ENCODE measurements around the gene FGF14. TPM values are rescaled to one million over a fixed set of nuclear protein-coding genes. Genes with fewer than 3 reads are reported as not detected.

Gene FGF14
- total and polyA plus RNA-seq, 7 experiments from 2014 or later, result not detected

DNA sequence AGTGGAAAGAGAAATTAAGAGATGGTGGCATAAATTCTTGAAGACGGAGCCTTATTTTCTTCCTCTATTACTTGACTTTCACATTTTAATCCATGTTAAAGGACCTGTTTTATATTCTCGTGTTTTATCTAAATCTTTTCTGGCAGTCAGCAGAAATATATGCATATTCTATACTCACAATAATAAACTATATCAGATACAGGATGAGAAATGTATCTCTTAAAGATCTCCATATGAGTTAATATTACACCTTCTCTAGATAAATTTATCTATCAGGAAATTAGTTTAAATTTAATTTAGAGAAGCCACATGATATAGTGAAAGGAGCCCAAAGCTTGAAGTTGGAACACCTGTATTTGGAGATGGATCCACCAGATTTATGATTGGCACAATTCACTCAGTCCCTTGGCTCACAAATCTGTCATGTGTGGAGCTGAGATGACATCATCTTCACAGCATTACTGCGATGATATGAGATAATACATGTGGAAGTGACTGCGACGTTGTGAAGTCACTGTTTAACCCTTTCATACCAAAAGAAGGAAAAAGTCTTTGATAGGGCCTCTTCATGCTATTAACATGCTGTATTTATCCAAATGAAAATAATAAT lies 216.4 kb downstream of the FGF14 start:
- H3K4me3 Mint-ChIP-seq, result no peak overlapping the region
- DNase-seq, result no peak
- CTCF ChIA-PET, result no interaction called here

DNA sequence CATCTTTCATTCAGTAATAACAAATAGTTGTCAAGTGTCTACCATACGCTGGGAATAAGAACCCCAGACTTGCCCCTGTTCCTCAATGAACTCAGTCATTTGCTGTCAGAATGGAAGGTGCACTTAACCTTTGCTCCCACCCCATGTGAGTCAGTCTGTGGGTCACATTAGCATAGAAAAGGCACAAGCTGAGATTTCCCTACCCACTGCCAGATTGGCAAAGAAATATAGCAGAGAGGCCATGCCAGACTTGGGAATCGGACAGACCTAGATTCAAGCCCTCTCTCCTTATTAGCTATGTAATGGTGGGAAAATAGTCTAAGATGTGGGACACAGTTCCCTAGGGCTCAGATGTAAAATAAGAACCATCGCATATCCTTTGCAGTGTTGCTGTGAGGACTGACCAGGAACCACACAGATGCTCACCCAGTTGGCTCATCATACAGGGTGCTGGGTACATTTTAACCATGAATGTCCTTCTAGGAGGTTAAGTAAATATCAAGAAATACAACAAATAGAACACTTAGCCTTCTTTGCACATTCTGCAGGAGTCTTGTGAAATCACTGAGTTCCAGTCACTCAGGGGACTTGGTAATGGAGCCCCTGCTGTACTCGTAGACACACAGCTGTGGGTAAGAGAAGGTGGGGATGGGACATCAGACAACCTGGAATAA lies 218.2 kb downstream of the FGF14 start:
- Mint-ChIP-seq H3K36me3 (no peaks in the 10 kb centered on the region), H3K27ac (no peak overlapping the region), H3K9me3 (no peaks in the 10 kb centered on the region), H3K4me3 (no peak overlapping the region), H3K27me3 (peaks cover 0 to 10% (median 7%) of the 10 kb centered on the region in 5 donors), H3K4me1 (no peaks in the 10 kb centered on the region)
- ChIA-PET POLR2A (no interaction called here), CTCF (no interaction called here)
- Histone ChIP-seq H3K4me1 (ENCODE audit: control insufficient read depth in 2 of 2, insufficient read depth in 2 of 2, low read length in 2 of 2) (no peaks in the 10 kb centered on the region), H3K36me3 (ENCODE audit: control insufficient read depth in 2 of 3, insufficient read depth in 3 of 3, low read length in 3 of 3) (no peaks in the 10 kb centered on the region), H3K4me3 (ENCODE audit: low read length) (no peak overlapping the region), H3K9me3 (ENCODE audit: control insufficient read depth in 2 of 3, low read length in 3 of 3) (no peaks in the 10 kb centered on the region), H3K27me3 (ENCODE audit: control insufficient read depth in 2 of 2, insufficient read depth in 2 of 2, low read length in 2 of 2) (no peaks in the 10 kb centered on the region), H3K27ac (ENCODE audit: low read depth, low read length) (no peak overlapping the region)
- intact Hi-C loops (cut with micrococcal nuclease), result no loop called here
- ATAC-seq (no peak), DNase-seq (no peak)

More for the DNA sequence above, 216.4 kb downstream of the FGF14 start:
- H3K27ac Mint-ChIP-seq, result no peak overlapping the region
- Histone ChIP-seq H3K36me3 (ENCODE audit: control insufficient read depth in 2 of 3, insufficient read depth in 3 of 3, low read length in 3 of 3) (no peaks in the 10 kb centered on the region), H3K4me1 (ENCODE audit: control insufficient read depth in 2 of 2, insufficient read depth in 2 of 2, low read length in 2 of 2) (no peaks in the 10 kb centered on the region), H3K27me3 (ENCODE audit: control insufficient read depth in 2 of 2, insufficient read depth in 2 of 2, low read length in 2 of 2) (no peaks in the 10 kb centered on the region), H3K9me3 (ENCODE audit: control insufficient read depth in 2 of 3, low read length in 3 of 3) (no peaks in the 10 kb centered on the region), H3K27ac (ENCODE audit: low read depth, low read length) (no peak overlapping the region), H3K4me3 (ENCODE audit: low read length) (no peak overlapping the region)
- POLR2A ChIA-PET, result no interaction called here
- no peaks in the 10 kb centered on the region for H3K36me3 Mint-ChIP-seq
- intact Hi-C loops (cut with micrococcal nuclease), result no loop called here
- no peaks in the 10 kb centered on the region for H3K4me1 Mint-ChIP-seq
- ATAC-seq, result no peak
- H3K27me3 Mint-ChIP-seq, result peaks cover 0 to 15% (median 7%) of the 10 kb centered on the region in 5 donors
- peaks cover 0 to 3% (median 0%) of the 10 kb centered on the region in 11 donors for H3K9me3 Mint-ChIP-seq

DNA sequence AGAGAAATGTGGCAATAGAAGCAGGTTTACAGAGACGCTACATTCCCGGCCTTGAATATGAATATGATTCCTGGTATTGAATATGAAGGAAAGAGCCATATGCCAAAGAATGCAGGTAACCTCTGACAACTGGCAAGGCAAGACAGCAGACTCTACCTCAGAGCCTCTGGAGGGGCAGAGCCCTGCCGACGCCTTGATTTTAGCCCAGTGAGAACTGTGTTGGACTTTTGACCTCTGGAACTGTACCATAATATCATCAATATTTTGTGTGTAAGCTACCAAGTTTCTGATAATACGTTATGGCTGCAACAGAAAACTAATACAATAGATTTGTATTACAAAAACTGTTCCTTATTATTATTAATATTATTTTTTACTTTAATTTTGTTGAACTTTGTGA lies 219.7 kb downstream of the FGF14 start:
- H3K27ac ChIP-seq (ENCODE audit: low read depth, low read length), result no peak overlapping the region
- no peaks in the 10 kb centered on the region for H3K9me3 ChIP-seq (ENCODE audit: control insufficient read depth in 2 of 3, low read length in 3 of 3)
- no peak overlapping the region for H3K4me3 ChIP-seq (ENCODE audit: low read length)
- Mint-ChIP-seq H3K9me3 (no peaks in the 10 kb centered on the region), H3K27ac (peak overlapping the region in 1 of 9 donors; percentile 13), H3K4me3 (no peak overlapping the region), H3K36me3 (no peaks in the 10 kb centered on the region), H3K4me1 (no peaks in the 10 kb centered on the region), H3K27me3 (peaks cover 0 to 13% (median 10%) of the 10 kb centered on the region in 5 donors)
- no peaks in the 10 kb centered on the region for H3K4me1 ChIP-seq (ENCODE audit: control insufficient read depth in 2 of 2, insufficient read depth in 2 of 2, low read length in 2 of 2)
- no peaks in the 10 kb centered on the region for H3K36me3 ChIP-seq (ENCODE audit: control insufficient read depth in 2 of 3, insufficient read depth in 3 of 3, low read length in 3 of 3)
- no peak for DNase-seq
- intact Hi-C loops (cut with micrococcal nuclease), result no loop called here
- POLR2A ChIA-PET, result no interaction called here
- H3K27me3 ChIP-seq (ENCODE audit: control insufficient read depth in 2 of 2, insufficient read depth in 2 of 2, low read length in 2 of 2), result no peaks in the 10 kb centered on the region
- ATAC-seq, result no peak
- CTCF ChIA-PET, result no interaction called here

DNA sequence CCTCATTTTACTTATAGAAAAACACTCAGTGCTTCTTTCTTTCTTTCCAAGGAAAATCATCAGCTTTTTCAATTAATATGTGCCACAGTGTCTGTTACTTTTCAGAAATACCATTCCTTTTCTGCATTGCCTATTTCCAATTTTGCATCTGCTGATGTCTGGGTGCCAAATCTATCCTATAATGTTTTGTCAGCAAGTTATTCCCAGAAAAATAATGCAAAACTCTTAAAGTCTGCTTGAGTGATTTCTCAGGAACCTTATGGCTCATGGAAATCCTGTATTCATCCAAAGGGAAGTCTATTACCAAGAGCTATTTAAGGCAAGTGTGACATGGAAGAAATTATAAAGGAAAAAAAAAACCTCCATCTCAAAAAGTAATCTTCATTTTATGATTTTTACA lies 224.4 kb downstream of the FGF14 start:
- no peak for ATAC-seq
- Mint-ChIP-seq H3K36me3 (no peaks in the 10 kb centered on the region), H3K27ac (no peak overlapping the region), H3K9me3 (peaks cover 0 to 5% (median 0%) of the 10 kb centered on the region in 11 donors), H3K4me3 (no peak overlapping the region), H3K4me1 (no peaks in the 10 kb centered on the region), H3K27me3 (peaks cover 0 to 6% (median 3%) of the 10 kb centered on the region in 5 donors)
- H3K4me1 ChIP-seq (ENCODE audit: control insufficient read depth in 2 of 2, insufficient read depth in 2 of 2, low read length in 2 of 2), result no peaks in the 10 kb centered on the region
- no peak overlapping the region for H3K27ac ChIP-seq (ENCODE audit: low read depth, low read length)
- H3K36me3 ChIP-seq (ENCODE audit: control insufficient read depth in 2 of 3, insufficient read depth in 3 of 3, low read length in 3 of 3), result no peaks in the 10 kb centered on the region
- no peaks in the 10 kb centered on the region for H3K9me3 ChIP-seq (ENCODE audit: control insufficient read depth in 2 of 3, low read length in 3 of 3)
- ChIA-PET POLR2A (no interaction called here), CTCF (no interaction called here)
- no peak for DNase-seq
- H3K27me3 ChIP-seq (ENCODE audit: control insufficient read depth in 2 of 2, insufficient read depth in 2 of 2, low read length in 2 of 2), result no peaks in the 10 kb centered on the region
- no peak overlapping the region for H3K4me3 ChIP-seq (ENCODE audit: low read length)
- intact Hi-C loops (cut with micrococcal nuclease), result no loop called here

DNA sequence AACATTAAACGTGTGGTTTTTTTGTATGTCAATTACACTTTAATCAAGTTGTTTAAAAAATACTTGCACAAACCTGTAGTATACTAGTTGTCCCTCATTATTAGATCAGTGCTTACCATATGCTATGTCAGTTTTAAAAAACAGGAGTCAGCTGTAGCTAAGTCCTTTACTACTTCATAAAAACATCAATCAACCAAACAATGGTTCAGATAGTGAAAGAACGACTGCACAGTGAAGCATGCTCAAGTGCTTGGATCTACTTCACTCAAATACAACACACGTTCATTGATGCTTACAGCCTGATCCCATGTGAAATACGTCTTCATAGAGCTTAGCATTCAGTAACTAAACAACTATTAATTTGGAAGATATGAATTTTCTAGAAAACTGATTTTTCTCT lies 225.0 kb downstream of the FGF14 start:
- H3K4me3 Mint-ChIP-seq, result no peak overlapping the region
- Histone ChIP-seq H3K27me3 (ENCODE audit: control insufficient read depth in 2 of 2, insufficient read depth in 2 of 2, low read length in 2 of 2) (no peaks in the 10 kb centered on the region), H3K4me3 (ENCODE audit: low read length) (no peak overlapping the region), H3K4me1 (ENCODE audit: control insufficient read depth in 2 of 2, insufficient read depth in 2 of 2, low read length in 2 of 2) (no peaks in the 10 kb centered on the region), H3K27ac (ENCODE audit: low read depth, low read length) (no peak overlapping the region), H3K9me3 (ENCODE audit: control insufficient read depth in 2 of 3, low read length in 3 of 3) (no peaks in the 10 kb centered on the region), H3K36me3 (ENCODE audit: control insufficient read depth in 2 of 3, insufficient read depth in 3 of 3, low read length in 3 of 3) (no peaks in the 10 kb centered on the region)
- peaks cover 0 to 5% (median 0%) of the 10 kb centered on the region in 11 donors for H3K9me3 Mint-ChIP-seq
- no peak overlapping the region for H3K27ac Mint-ChIP-seq
- ATAC-seq, result no peak
- H3K4me1 Mint-ChIP-seq, result no peaks in the 10 kb centered on the region
- CTCF ChIA-PET, result no interaction called here
- DNase-seq, result no peak
- POLR2A ChIA-PET, result no interaction called here
- intact Hi-C loops (cut with micrococcal nuclease), result no loop called here
- H3K36me3 Mint-ChIP-seq, result no peaks in the 10 kb centered on the region
- H3K27me3 Mint-ChIP-seq, result peaks cover 0 to 7% (median 3%) of the 10 kb centered on the region in 5 donors

DNA sequence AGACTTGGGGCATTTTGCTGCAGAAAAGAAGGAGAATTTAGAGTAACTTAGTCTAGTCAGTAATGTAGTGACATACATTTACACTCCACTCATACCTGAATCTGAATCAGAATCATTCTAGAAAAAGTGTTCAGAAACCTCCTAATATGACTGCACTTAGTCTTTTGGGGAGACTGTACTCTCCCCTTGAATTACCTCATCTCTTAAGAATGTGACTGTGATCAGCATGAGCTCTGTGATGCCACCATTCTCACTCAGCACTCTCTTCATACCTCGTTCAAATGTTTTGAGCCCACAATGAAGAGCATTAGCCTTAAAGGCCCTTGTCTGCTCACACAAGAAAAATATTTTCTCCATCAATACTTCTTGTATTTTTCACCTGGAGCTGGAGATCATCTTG lies 229.4 kb downstream of the FGF14 start:
- Histone ChIP-seq H3K4me1 (ENCODE audit: control insufficient read depth in 2 of 2, insufficient read depth in 2 of 2, low read length in 2 of 2) (no peaks in the 10 kb centered on the region), H3K9me3 (ENCODE audit: control insufficient read depth in 2 of 3, low read length in 3 of 3) (no peaks in the 10 kb centered on the region), H3K36me3 (ENCODE audit: control insufficient read depth in 2 of 3, insufficient read depth in 3 of 3, low read length in 3 of 3) (no peaks in the 10 kb centered on the region), H3K4me3 (ENCODE audit: low read length) (no peak overlapping the region), H3K27ac (ENCODE audit: low read depth, low read length) (no peak overlapping the region), H3K27me3 (ENCODE audit: control insufficient read depth in 2 of 2, insufficient read depth in 2 of 2, low read length in 2 of 2) (no peaks in the 10 kb centered on the region)
- Mint-ChIP-seq H3K4me1 (no peaks in the 10 kb centered on the region), H3K27me3 (peaks cover 0 to 10% (median 0%) of the 10 kb centered on the region in 5 donors), H3K27ac (no peak overlapping the region), H3K36me3 (no peaks in the 10 kb centered on the region), H3K4me3 (no peak overlapping the region), H3K9me3 (peaks cover 0 to 5% (median 0%) of the 10 kb centered on the region in 11 donors)
- CTCF ChIA-PET, result no interaction called here
- POLR2A ChIA-PET, result no interaction called here
- DNase-seq (no peak), ATAC-seq (no peak)
- intact Hi-C loops (cut with micrococcal nuclease), result no loop called here

DNA sequence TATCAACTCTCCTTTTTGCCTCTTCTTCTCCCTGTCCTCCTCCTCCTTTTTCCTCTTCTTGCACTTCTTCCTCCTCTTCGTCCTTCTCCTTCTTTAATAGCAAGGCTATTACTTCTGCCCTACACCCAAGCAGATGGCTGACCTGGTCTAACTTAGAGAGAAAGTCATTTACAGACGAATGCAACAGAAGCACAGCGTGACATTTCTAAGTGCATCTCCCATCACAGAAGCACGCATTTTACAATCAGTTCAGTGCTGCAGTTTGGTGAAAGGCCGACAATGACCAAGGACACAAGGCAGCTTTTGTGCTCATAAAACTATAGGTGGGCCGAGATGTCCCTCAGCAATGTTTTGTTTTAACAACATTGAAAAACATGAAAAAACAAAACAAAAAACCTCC lies 231.5 kb downstream of the FGF14 start:
- H3K4me3 ChIP-seq (ENCODE audit: low read length), result no peak overlapping the region
- peaks cover 0 to 6% (median 1%) of the 10 kb centered on the region in 11 donors for H3K9me3 Mint-ChIP-seq
- no peaks in the 10 kb centered on the region for H3K36me3 Mint-ChIP-seq
- ATAC-seq (no peak), DNase-seq (no peak)
- H3K27ac Mint-ChIP-seq, result no peak overlapping the region
- ChIA-PET POLR2A (no interaction called here), CTCF (no interaction called here)
- H3K27me3 Mint-ChIP-seq, result peaks cover 0 to 10% (median 0%) of the 10 kb centered on the region in 5 donors
- no peak overlapping the region for H3K4me3 Mint-ChIP-seq
- H3K36me3 ChIP-seq (ENCODE audit: control insufficient read depth in 2 of 3, insufficient read depth in 3 of 3, low read length in 3 of 3), result no peaks in the 10 kb centered on the region
- H3K27ac ChIP-seq (ENCODE audit: low read depth, low read length), result no peak overlapping the region
- no peaks in the 10 kb centered on the region for H3K4me1 ChIP-seq (ENCODE audit: control insufficient read depth in 2 of 2, insufficient read depth in 2 of 2, low read length in 2 of 2)
- no peaks in the 10 kb centered on the region for H3K9me3 ChIP-seq (ENCODE audit: control insufficient read depth in 2 of 3, low read length in 3 of 3)
- no peaks in the 10 kb centered on the region for H3K4me1 Mint-ChIP-seq
- intact Hi-C loops (cut with micrococcal nuclease), result no loop called here
- H3K27me3 ChIP-seq (ENCODE audit: control insufficient read depth in 2 of 2, insufficient read depth in 2 of 2, low read length in 2 of 2), result no peaks in the 10 kb centered on the region
